Thyroid gland (tissue), 4 donors: ENCODE data around the gene SEMG1. TPM values are rescaled to one million over a fixed set of nuclear protein-coding genes. Genes with fewer than 3 reads are reported as not detected.
A peak's percentile ranks its signal among the peaks of the same experiment; 100 is the strongest.

Source experiments
- DNase-seq, 2 donors: peaks; one replicate each; pipeline ENCODE4 v3.0.0-alpha.2; 2019
- H3K27ac ChIP-seq, 3 donors: fragments of 200-600 bp; sonication (generic); 1 replicate in 2 of 3; 2 replicates in 1 of 3; pipeline ENCODE4 v1.5.1; 2016 to 2019; ENCODE audit warnings: mild to moderate bottlenecking in 1 of 3, moderate library complexity in 1 of 3
- H3K27me3 ChIP-seq: fragments of 200-600 bp; sonication (generic); one replicate; pipeline ENCODE4 v1.5.1; 2019
- H3K36me3 ChIP-seq, 2 donors: fragments of 200-600 bp; sonication (generic); one replicate each; pipeline ENCODE4 v1.5.1; 2016 to 2019
- H3K4me1 ChIP-seq, 2 donors: fragments of 200-600 bp; sonication (generic); one replicate each; pipeline ENCODE4 v1.5.1; 2017 to 2019
- H3K4me3 ChIP-seq, 3 donors: fragments of 200-600 bp; sonication (generic); replicated peaks in 1 of 3; 1 replicate in 2 of 3; 2 replicates in 1 of 3; pipeline ENCODE4 v1.5.1; 2016; ENCODE audit warnings: mild to moderate bottlenecking in 1 of 3
- H3K9me3 ChIP-seq: fragments of 200-600 bp; sonication (generic); one replicate; pipeline ENCODE4 v1.5.1; 2017
- CTCF ChIP-seq, 6 experiments: fragments of 200-600 bp in 3 of 6; fragments of 450-650 bp in 3 of 6; sonication (generic) in 3 of 6; IDR thresholded peaks; one replicate each; pipeline ENCODE4 v1.5.1; 2016 to 2019; ENCODE audit warnings: antibody characterized with exemption in 6 of 6, mild to moderate bottlenecking in 2 of 6, inconsistent platforms in 1 of 6, moderate library complexity in 1 of 6
- POLR2A ChIP-seq, 2 donors: fragments of 450-650 bp; IDR thresholded peaks; one replicate each; pipeline ENCODE4 v1.6.1; 2017; ENCODE audit warnings: antibody characterized with exemption in 2 of 2, mild to moderate bottlenecking in 2 of 2, moderate library complexity in 1 of 2
- whole genome bisulfite sequencing, 2 donors: methylation state at CpG; one replicate each; pipeline ENCODE4 v1.1.5; 2017; 5-methylcytosine and 5-hydroxymethylcytosine counted together
- intact Hi-C: fragments of 100-400 bp; cut with DNase I; formaldehyde crosslinking; loops from one replicate; pipeline ENCODE4 v1.15.1; 2023
- total RNA-seq, 4 donors: library from RNA; depleted of rRNA; stranded (reverse); fragments of >200 nt; gene quantifications; one replicate each; pipeline ENCODE4 v1.2.3, GENCODE V29; 2016

Gene SEMG1
- total RNA-seq, 4 donors from 2014 or later = not detected

DNA sequence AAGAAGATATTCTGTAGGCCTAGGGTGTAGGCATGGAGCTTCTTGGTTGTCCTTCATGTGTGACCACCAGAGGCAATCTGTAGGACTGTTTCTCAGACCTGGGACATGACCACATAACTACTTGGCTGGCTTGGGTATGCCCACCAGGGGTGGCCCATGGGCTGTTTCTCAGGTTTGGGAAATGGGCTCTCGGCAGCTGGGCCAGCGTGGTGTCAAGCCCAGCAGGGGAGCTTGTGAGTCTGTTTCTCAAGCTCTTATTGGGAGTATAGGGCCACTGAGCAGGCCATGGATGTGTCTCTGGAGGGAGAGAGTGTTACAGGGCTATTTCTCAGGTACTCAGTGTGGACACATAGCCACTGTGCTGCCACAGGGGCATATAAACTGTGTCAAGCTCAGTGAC is 11.8 kb downstream of the SEMG1 start:
- Histone ChIP-seq H3K4me3 (no peak overlapping the region), H3K27ac (no peak overlapping the region), H3K9me3 (no peaks in the 10 kb centered on the region), H3K4me1 (no peaks in the 10 kb centered on the region), H3K36me3 (no peaks in the 10 kb centered on the region), H3K27me3 (no peaks in the 10 kb centered on the region)
- 87 to 90% methylated on average over 2 of the region's 2 CpGs for WGBS, 2 donors
- TF ChIP-seq CTCF (IDR thresholded peaks at IDR 0.05) (no peak), POLR2A (IDR thresholded peaks at IDR 0.05) (no peak)
- intact Hi-C loops = no loop called here
- DNase-seq = no peak

DNA sequence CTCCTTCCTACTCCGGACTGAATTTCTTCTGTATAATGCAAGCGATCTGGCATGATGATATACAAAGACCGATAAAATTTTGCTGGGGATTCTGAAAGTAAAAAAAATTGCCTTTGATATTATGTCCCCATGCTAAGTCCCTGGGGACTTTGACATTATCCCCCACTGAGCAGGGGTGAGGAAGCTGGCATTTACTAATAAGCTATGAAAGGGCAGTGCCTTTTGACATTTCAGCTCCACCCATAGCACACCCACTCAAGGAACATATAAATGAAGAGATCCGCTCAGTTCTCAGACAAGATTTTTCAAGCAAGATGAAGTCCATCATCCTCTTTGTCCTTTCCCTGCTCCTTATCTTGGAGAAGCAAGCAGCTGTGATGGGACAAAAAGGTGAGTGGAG is 14.2 kb downstream of the SEMG1 start, which contains the start of gene SEMG2:
Gene SEMG2, plus strand, starts transcription at position 298 of the 400 bp plus-strand sequence. Its CDS starts 17 bp downstream, at position 315.
- Histone ChIP-seq H3K36me3 (no peaks in the 10 kb centered on the region), H3K27ac (no peak within 1 kb of the TSS), H3K4me1 (no peaks in the 10 kb centered on the region), H3K4me3 (no peak within 1 kb of the TSS), H3K27me3 (no peaks in the 10 kb centered on the region), H3K9me3 (no peaks in the 10 kb centered on the region)
- no peak for TF ChIP-seq CTCF (IDR thresholded peaks at IDR 0.05)
- TF ChIP-seq POLR2A (IDR thresholded peaks at IDR 0.05) = no peak
- no peak for DNase-seq
- 87 to 93% methylated on average over 4 of the region's 4 CpGs for WGBS, 2 donors
- intact Hi-C loops = no loop called here

GRCh38 chr20:45223136-45223535 is 16.3 kb downstream of the SEMG1 start:
- Histone ChIP-seq H3K4me3 (no peak overlapping the region), H3K27me3 (no peaks in the 10 kb centered on the region), H3K4me1 (no peaks in the 10 kb centered on the region), H3K9me3 (no peaks in the 10 kb centered on the region), H3K27ac (no peak overlapping the region), H3K36me3 (no peaks in the 10 kb centered on the region)
- intact Hi-C loops = no loop called here
- DNase-seq = no peak
- TF ChIP-seq CTCF (IDR thresholded peaks at IDR 0.05) (no peak), POLR2A (IDR thresholded peaks at IDR 0.05) (no peak)

DNA sequence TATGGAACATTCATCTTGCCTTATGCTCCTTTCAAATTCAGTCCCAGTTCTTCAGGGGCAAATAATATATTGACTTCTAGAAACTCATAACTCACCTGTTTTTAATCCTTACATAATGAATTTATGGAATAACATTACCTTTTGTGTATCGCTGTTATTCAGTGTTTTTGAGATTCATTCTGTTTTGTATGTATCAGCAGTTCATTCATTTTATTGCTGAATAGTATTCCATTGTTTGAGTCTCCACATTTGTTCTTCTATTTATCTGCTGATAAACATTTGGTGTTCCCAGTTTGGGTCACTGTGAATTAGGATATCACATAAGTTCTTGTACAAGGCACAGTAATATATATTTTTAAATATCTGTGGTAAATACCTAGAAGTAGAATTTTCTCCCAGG is 19.5 kb downstream of the SEMG1 start:
- no peak for TF ChIP-seq POLR2A (IDR thresholded peaks at IDR 0.05)
- H3K4me1 ChIP-seq = no peaks in the 10 kb centered on the region
- intact Hi-C loops = no loop called here
- H3K36me3 ChIP-seq = no peaks in the 10 kb centered on the region
- 75 to 80% methylated on average over 1 of the region's 1 CpG for whole genome bisulfite sequencing, 2 donors
- no peaks in the 10 kb centered on the region for H3K9me3 ChIP-seq
- no peak overlapping the region for H3K27ac ChIP-seq
- DNase-seq = no peak
- no peak overlapping the region for H3K4me3 ChIP-seq
- H3K27me3 ChIP-seq = no peaks in the 10 kb centered on the region

DNA sequence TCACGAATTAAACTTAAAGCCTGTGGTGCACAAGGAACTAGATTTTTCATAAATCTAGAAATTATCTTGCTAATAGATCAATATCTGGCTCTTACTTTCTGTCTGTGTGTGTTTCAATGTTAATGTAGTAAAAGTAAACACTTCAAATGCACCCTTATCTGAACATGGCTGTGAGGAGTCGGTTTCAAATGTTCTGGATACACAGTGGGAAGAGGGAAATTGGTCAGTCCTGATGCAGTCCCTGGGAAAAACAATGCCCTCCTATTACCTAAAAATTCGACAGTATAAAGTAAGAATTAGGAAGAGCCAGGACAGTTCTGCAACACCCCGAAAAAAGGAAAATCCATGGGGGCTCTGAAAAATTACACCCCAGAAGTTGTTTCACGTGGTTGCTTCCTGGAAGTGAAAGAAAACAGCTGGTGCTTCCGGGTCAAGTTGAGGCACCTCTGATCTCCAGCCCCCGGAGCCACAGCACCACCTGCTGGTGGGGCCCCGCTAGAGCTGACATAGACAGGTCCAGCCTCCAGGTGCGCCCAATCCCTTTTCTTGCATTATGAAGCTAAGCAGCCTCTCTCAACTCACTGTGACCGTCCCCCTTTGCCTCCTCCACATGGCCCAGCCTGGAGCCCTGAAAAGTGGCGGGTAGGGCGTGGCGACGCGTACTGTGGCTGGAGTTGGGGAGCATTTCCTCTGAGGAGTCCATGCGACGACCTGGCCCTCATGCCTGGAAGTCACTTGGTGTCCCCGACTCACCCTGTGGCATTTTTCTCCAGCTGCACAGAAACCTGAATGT is 22.6 kb downstream of the SEMG1 start:
- Histone ChIP-seq H3K9me3 (no peaks in the 10 kb centered on the region), H3K4me3 (no peak overlapping the region), H3K27me3 (no peaks in the 10 kb centered on the region), H3K4me1 (no peaks in the 10 kb centered on the region), H3K27ac (no peak overlapping the region), H3K36me3 (no peaks in the 10 kb centered on the region)
- DNase-seq = peak; percentile 9 to 37
- TF ChIP-seq CTCF (IDR thresholded peaks at IDR 0.05) (peak in 2 of 6 experiments; percentile 43 to 45), POLR2A (IDR thresholded peaks at IDR 0.05) (no peak)
- WGBS, 2 donors = 68 to 75% methylated on average over 12 to 17 of the region's 18 CpGs
- intact Hi-C loops = no loop called here
